ENCODE results near the gene VEPH1. TPM values are rescaled to one million over a fixed set of nuclear protein-coding genes. Genes with fewer than 3 reads are reported as not detected.

Gene VEPH1
- total RNA-seq, 1 donor from 2014 or later = 2.7 TPM

DNA sequence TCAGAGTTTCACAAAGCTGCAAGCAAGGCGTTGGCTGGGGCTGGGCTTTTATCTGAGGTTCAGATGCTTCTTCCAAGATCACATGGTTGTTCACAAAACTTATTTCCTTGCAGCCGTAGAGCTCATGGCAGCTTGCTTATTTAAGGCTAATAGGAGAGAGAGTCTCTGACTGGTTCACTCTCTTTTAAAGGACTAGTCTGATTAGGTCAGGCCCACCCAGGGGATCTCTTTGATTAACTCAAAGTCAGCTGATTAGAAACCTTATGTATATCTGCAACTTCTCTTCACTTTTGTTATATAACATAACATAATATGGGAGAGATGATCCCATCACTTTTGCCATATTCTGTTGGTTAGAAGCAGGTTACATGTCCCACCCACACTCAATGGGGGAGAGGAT lies 243.4 kb downstream of the VEPH1 start:
- Histone ChIP-seq H3K4me1 (no peaks in the 10 kb centered on the region), H3K27me3 (no peaks in the 10 kb centered on the region), H3K27ac (no peak overlapping the region), H3K4me3 (no peak overlapping the region), H3K9me3 (no peaks in the 10 kb centered on the region), H3K36me3 (no peaks in the 10 kb centered on the region)
- no peak for TF ChIP-seq POLR2AphosphoS5 (IDR thresholded peaks at IDR 0.05; ENCODE audit: insufficient read depth in 1 of 2, low read depth in 1 of 2)
- intact Hi-C loops (cut with DNase I) = no loop called here
- DNase-seq (ENCODE audit: extremely low spot score in 2 of 2) = no peak

DNA sequence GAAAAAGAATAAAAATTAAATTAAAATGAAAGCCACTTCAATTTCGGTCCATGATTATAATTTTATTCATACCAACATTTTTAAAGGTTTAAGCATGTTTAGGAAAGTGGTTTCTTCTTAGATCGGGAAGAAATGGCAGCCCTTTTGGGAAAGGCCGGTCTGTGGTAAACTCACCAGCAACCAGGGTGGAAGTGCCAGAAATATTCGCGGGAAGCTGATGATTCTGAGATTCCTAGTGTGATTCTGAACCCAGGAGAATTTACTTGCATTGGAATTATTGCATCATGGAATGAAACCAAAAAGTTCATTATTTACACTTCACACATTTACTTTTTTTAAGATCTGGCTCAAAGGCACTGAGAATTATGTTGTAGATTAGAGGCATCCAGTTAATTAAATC lies 246.1 kb downstream of the VEPH1 start:
- no peaks in the 10 kb centered on the region for H3K27me3 ChIP-seq
- no peaks in the 10 kb centered on the region for H3K9me3 ChIP-seq
- no peak overlapping the region for H3K4me3 ChIP-seq
- intact Hi-C loops (cut with DNase I) = no loop called here
- H3K27ac ChIP-seq = no peak overlapping the region
- no peaks in the 10 kb centered on the region for H3K4me1 ChIP-seq
- TF ChIP-seq POLR2AphosphoS5 (IDR thresholded peaks at IDR 0.05; ENCODE audit: insufficient read depth in 1 of 2, low read depth in 1 of 2) = no peak
- TF ChIP-seq POLR2A (IDR thresholded peaks at IDR 0.05) = no peak
- TF ChIP-seq, protein P1, sequence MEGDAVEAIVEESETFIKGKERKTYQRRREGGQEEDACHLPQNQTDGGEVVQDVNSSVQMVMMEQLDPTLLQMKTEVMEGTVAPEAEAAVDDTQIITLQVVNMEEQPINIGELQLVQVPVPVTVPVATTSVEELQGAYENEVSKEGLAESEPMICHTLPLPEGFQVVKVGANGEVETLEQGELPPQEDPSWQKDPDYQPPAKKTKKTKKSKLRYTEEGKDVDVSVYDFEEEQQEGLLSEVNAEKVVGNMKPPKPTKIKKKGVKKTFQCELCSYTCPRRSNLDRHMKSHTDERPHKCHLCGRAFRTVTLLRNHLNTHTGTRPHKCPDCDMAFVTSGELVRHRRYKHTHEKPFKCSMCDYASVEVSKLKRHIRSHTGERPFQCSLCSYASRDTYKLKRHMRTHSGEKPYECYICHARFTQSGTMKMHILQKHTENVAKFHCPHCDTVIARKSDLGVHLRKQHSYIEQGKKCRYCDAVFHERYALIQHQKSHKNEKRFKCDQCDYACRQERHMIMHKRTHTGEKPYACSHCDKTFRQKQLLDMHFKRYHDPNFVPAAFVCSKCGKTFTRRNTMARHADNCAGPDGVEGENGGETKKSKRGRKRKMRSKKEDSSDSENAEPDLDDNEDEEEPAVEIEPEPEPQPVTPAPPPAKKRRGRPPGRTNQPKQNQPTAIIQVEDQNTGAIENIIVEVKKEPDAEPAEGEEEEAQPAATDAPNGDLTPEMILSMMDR (IDR thresholded peaks at IDR 0.05) = no peak
- DNase-seq (ENCODE audit: extremely low spot score in 2 of 2) = no peak
- H3K36me3 ChIP-seq = no peaks in the 10 kb centered on the region

- no peak for DNase-seq (ENCODE audit: extremely low spot score in 2 of 2)
- H3K9me3 ChIP-seq = no peaks in the 10 kb centered on the region
- intact Hi-C loops (cut with DNase I) = no loop called here
Measured at GRCh38 chr3:157255797-157256196, 247.4 kb downstream of the VEPH1 start.

GRCh38 chr3:157251685-157252084 lies 251.5 kb downstream of the VEPH1 start:
- no peaks in the 10 kb centered on the region for H3K27me3 ChIP-seq

More at GRCh38 chr3:157255797-157256196, 247.4 kb downstream of the VEPH1 start:
- no peak for TF ChIP-seq POLR2AphosphoS5 (IDR thresholded peaks at IDR 0.05; ENCODE audit: insufficient read depth in 1 of 2, low read depth in 1 of 2)
- TF ChIP-seq, protein P1 (IDR thresholded peaks at IDR 0.05) = no peak
- no peak for TF ChIP-seq POLR2A (IDR thresholded peaks at IDR 0.05)
- no peaks in the 10 kb centered on the region for H3K4me1 ChIP-seq
- H3K36me3 ChIP-seq = no peaks in the 10 kb centered on the region
- H3K27ac ChIP-seq = no peak overlapping the region
- H3K4me3 ChIP-seq = no peak overlapping the region
- H3K27me3 ChIP-seq = no peaks in the 10 kb centered on the region

GRCh38 chr3:157249606-157250005 lies 253.6 kb downstream of the VEPH1 start:
- H3K27me3 ChIP-seq = no peaks in the 10 kb centered on the region
- DNase-seq (ENCODE audit: extremely low spot score in 2 of 2) = no peak
- H3K9me3 ChIP-seq = no peaks in the 10 kb centered on the region
- TF ChIP-seq POLR2AphosphoS5 (IDR thresholded peaks at IDR 0.05; ENCODE audit: insufficient read depth in 1 of 2, low read depth in 1 of 2) = no peak
- TF ChIP-seq, protein P1 (IDR thresholded peaks at IDR 0.05) = no peak
- TF ChIP-seq POLR2A (IDR thresholded peaks at IDR 0.05) = no peak
- H3K36me3 ChIP-seq = no peaks in the 10 kb centered on the region
- peaks cover 13% of the 10 kb centered on the region for H3K4me1 ChIP-seq
- intact Hi-C loops (cut with DNase I) = no loop called here
- no peak overlapping the region for H3K4me3 ChIP-seq
- H3K27ac ChIP-seq = no peak overlapping the region

More at GRCh38 chr3:157251685-157252084, 251.5 kb downstream of the VEPH1 start:
- TF ChIP-seq, protein P1 (IDR thresholded peaks at IDR 0.05) = no peak
- no peak for TF ChIP-seq POLR2AphosphoS5 (IDR thresholded peaks at IDR 0.05; ENCODE audit: insufficient read depth in 1 of 2, low read depth in 1 of 2)
- no peak for TF ChIP-seq POLR2A (IDR thresholded peaks at IDR 0.05)
- intact Hi-C loops (cut with DNase I) = no loop called here
- Histone ChIP-seq H3K27ac (no peak overlapping the region), H3K4me1 (peaks cover 13% of the 10 kb centered on the region), H3K4me3 (no peak overlapping the region), H3K36me3 (no peaks in the 10 kb centered on the region), H3K9me3 (no peaks in the 10 kb centered on the region)
- DNase-seq (ENCODE audit: extremely low spot score in 2 of 2) = no peak
